ENCODE measurements around the gene WRNIP1.

WRNIP1 gene

GRCh38 chr6:2765166-2765895, at the start of gene WRNIP1:
TSS of gene WRNIP1 (plus strand) at chr6:2765393. CDS start at chr6:2765623, 230 bp downstream.
- DNase-seq, result peak; percentile 88 to 96

- DNase-seq, result no peak
Observed at GRCh38 chr6:2715737-2716136, 49.5 kb upstream of the WRNIP1 start.

- DNase-seq, result no peak
Observed at GRCh38 chr6:2716936-2717700, 48.1 kb upstream of the WRNIP1 start.

- DNase-seq, result no peak
Observed at GRCh38 chr6:2718334-2719092, 46.7 kb upstream of the WRNIP1 start.

- no peak for DNase-seq
Observed at GRCh38 chr6:2719093-2719455, 46.1 kb upstream of the WRNIP1 start.

- no peak for DNase-seq
Observed at GRCh38 chr6:2721219-2721618, 44.0 kb upstream of the WRNIP1 start.

GRCh38 chr6:2725364-2725988, 39.7 kb upstream of the WRNIP1 start:
- no peak for DNase-seq

- DNase-seq, result no peak
Observed at GRCh38 chr6:2725999-2726567, 39.1 kb upstream of the WRNIP1 start.

GRCh38 chr6:2729921-2730320, 35.3 kb upstream of the WRNIP1 start:
- no peak for DNase-seq

- no peak for DNase-seq
Observed at GRCh38 chr6:2730353-2731107, 34.7 kb upstream of the WRNIP1 start.

- no peak for DNase-seq
Observed at GRCh38 chr6:2731281-2731909, 33.8 kb upstream of the WRNIP1 start.

- peak in 1 of 2 experiments; percentile 9 for DNase-seq
Observed at GRCh38 chr6:2732503-2733089, 32.6 kb upstream of the WRNIP1 start.

GRCh38 chr6:2733324-2733723, 31.9 kb upstream of the WRNIP1 start:
- no peak for DNase-seq

- DNase-seq, result no peak
Observed at GRCh38 chr6:2733736-2734480, 31.3 kb upstream of the WRNIP1 start.

- DNase-seq, result no peak
Observed at GRCh38 chr6:2734488-2735166, 30.6 kb upstream of the WRNIP1 start.

GRCh38 chr6:2737885-2738284, 27.3 kb upstream of the WRNIP1 start:
- no peak for DNase-seq

GRCh38 chr6:2738373-2738979, 26.7 kb upstream of the WRNIP1 start:
- DNase-seq, result peak in 1 of 2 experiments; percentile 15

GRCh38 chr6:2739335-2739734, 25.9 kb upstream of the WRNIP1 start:
- DNase-seq, result no peak

- DNase-seq, result no peak
Observed at GRCh38 chr6:2740581-2740980, 24.6 kb upstream of the WRNIP1 start.

Measured in NCI-H187 (cell line).